Stimulated activated CD8-positive, alpha-beta memory T cell treated with anti-CD3 and anti-CD28 coated beads, Interleukin-12 subunit alpha, Interleukin-12 subunit beta, amount 100 ng/mL, for 24 hours (primary cell): ENCODE measurements around the gene ITGB4.
"Not testable (repeated sequence)": the region's sequence is repeated elsewhere in the genome, so short reads cannot be mapped to it uniquely, and the experiment has no call there.

Experiments
- DNase-seq: peaks from one replicate; pipeline ENCODE4 v3.0.0-alpha.2; 2020; ENCODE audit errors: extremely low read depth

Gene ITGB4

GRCh38 chr17:75753514-75754377, 32.5 kb downstream of the ITGB4 start:
- DNase-seq, result no peak

GRCh38 chr17:75754378-75755204, 33.3 kb downstream of the ITGB4 start:
- no peak for DNase-seq

- no peak for DNase-seq
These were observed 34.1 kb downstream of the ITGB4 start for GRCh38 chr17:75755205-75755901.

- no peak for DNase-seq
These were observed 34.7 kb downstream of the ITGB4 start for GRCh38 chr17:75755990-75756389.

GRCh38 chr17:75756451-75757085, 35.3 kb downstream of the ITGB4 start:
- no peak for DNase-seq

GRCh38 chr17:75757086-75757681, 35.9 kb downstream of the ITGB4 start:
- DNase-seq, result no peak

GRCh38 chr17:75758131-75758905, 37.1 kb downstream of the ITGB4 start:
- no peak for DNase-seq

GRCh38 chr17:75759457-75759856, 38.2 kb downstream of the ITGB4 start:
- DNase-seq, result no peak

- not testable (repeated sequence) for DNase-seq
These were observed 38.9 kb downstream of the ITGB4 start for GRCh38 chr17:75759978-75760640.

- no peak for DNase-seq
These were observed 41.4 kb downstream of the ITGB4 start for GRCh38 chr17:75762513-75763268.

- no peak for DNase-seq
These were observed 42.0 kb downstream of the ITGB4 start for GRCh38 chr17:75763269-75763607.

- no peak for DNase-seq
These were observed 42.6 kb downstream of the ITGB4 start for GRCh38 chr17:75763613-75764416.

- no peak for DNase-seq
These were observed 43.1 kb downstream of the ITGB4 start for GRCh38 chr17:75764417-75764710.

- no peak for DNase-seq
These were observed 43.6 kb downstream of the ITGB4 start, which contains the start of gene GALK1 for GRCh38 chr17:75764711-75765421. GALK1 (minus strand) TSS chr17:75765192; CDS start chr17:75765136, 56 bp downstream.

- no peak for DNase-seq
These were observed 44.7 kb downstream of the ITGB4 start for GRCh38 chr17:75765981-75766380.

GRCh38 chr17:75767881-75768280, 46.6 kb downstream of the ITGB4 start:
- no peak for DNase-seq

GRCh38 chr17:75769536-75769935, 48.3 kb downstream of the ITGB4 start:
- DNase-seq, result no peak
